Activated gamma-delta T cell treated with Interleukin-2 at 50 U/mL for 16 hours (primary cell): Measurements from ENCODE around the gene RHBDD1.
A peak's percentile ranks its signal among the peaks of the same experiment; 100 is the strongest.

Experiments used
- DNase-seq: peaks from one replicate; pipeline ENCODE4 v3.0.0-alpha.2; 2020

Gene RHBDD1, protein sequence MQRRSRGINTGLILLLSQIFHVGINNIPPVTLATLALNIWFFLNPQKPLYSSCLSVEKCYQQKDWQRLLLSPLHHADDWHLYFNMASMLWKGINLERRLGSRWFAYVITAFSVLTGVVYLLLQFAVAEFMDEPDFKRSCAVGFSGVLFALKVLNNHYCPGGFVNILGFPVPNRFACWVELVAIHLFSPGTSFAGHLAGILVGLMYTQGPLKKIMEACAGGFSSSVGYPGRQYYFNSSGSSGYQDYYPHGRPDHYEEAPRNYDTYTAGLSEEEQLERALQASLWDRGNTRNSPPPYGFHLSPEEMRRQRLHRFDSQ

DNA sequence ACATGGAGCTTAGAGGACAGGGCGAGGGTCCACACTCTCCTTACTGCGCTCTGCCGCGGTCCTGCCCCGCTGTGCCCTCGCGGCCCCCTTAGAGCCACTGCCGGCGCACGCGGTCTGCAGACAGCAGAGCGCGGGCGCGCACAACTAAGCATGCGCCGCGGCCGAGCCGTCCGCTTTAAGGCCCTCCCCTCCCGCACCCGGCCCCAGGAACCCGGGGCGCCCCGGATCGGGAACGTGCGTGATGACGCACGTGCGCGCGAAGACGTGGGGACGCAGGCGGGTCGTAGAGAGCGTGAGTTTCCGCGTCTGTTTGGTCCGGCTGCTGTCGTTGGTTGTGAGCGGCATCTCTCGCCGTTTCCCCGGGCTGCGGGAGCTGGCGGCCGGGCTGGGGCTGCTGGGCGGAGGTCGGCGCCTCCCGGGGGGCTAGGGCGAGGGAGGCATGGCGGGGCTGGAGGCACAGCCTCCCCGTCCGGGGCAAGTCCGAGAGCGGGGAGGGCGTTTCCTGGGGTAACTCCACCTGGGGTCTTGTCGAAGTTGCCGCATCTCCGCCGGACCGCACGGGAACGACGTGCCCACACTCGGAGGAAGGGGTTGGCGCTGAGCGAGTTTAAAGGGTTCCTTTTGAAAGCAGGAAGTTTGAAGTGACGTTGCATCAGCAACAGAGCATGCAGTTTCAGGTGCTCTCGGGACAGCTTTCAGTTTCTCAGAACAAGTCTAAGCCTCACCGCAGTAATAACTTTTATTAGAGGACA lies at the start of gene RHBDD1:
Gene RHBDD1, plus strand, starts transcription at position 259 of the 752 bp plus-strand sequence. CDS start 28,640 bp downstream, outside the sequence.
- peak; percentile 92 for DNase-seq

GRCh38 chr2:226788064-226788463 lies 47.8 kb upstream of the RHBDD1 start:
- no peak for DNase-seq

DNA sequence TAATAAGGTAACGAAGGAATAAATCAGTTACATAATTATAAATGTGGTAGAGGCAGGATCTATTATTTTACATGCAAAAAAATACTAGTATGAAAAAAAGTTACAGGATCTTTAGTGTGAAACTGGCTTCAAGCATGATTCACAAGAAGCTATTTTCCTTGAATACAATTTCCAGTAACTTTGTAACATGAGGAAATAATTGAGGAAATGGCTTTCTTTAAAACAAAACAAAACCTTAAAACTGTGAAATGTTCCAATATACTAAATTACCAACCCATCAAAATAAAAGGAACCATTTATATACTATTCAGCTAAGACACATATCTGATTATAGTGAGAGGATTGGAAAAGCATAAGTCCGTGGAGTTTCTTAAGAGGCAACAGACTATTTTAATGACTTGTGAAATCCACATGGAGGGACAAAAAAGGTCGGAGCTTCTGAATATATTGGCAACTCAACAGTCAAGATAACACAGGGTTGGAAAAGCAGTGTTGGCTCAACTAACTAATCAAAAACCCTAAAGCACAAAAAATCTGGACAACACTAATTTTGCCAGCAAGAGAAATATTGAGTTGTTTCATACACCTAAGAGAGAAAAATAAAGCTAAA lies 46.9 kb upstream of the RHBDD1 start:
- no peak for DNase-seq

- no peak for DNase-seq
Observed at GRCh38 chr2:226790011-226790410, 45.8 kb upstream of the RHBDD1 start.

- DNase-seq = no peak
Observed at GRCh38 chr2:226790431-226790830, 45.4 kb upstream of the RHBDD1 start.

DNA sequence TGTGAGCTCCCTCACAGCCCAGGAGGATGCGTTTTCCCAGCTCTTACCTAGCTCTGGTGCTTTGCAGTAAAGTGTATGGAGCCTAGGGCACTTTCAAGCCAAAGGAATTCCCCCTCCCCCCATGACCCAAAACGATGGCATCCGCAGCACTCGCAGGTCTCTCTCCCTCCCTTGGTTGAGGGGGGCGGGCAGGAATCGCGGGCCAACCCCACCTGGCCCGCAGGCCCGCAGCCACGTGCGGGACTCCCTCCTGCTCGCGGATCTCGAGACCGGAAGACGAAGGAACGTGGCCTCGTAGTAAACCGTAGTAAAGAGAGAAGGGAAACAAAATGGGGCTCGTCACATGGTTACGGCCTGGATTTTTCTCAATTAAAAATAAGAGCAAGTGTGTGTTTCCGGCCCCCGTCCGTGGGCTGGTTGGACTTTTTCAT lies 44.8 kb upstream of the RHBDD1 start:
- DNase-seq = no peak

GRCh38 chr2:226791487-226792081 lies 44.3 kb upstream of the RHBDD1 start:
- peak; percentile 88 for DNase-seq

- no peak for DNase-seq
Observed at GRCh38 chr2:226792155-226792881, 43.5 kb upstream of the RHBDD1 start.

DNA sequence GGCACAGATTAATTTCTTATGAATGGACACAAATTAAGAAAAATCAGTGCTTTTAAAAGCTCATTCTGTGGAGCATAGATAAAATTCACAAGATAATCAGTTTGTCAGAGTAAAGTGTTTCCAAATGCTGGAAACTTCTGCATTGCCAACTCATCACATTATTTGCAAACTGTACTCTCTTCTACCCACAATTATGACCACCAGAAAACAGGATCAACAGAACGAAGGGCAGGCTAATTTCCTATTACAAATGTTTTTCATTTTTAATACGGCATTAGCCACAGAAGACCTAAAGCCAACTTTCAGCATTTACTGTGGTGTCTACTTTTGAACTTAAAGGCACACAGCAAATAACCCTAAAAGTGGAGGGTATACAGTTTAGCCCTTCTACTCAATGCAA lies 42.2 kb upstream of the RHBDD1 start:
- no peak for DNase-seq

DNA sequence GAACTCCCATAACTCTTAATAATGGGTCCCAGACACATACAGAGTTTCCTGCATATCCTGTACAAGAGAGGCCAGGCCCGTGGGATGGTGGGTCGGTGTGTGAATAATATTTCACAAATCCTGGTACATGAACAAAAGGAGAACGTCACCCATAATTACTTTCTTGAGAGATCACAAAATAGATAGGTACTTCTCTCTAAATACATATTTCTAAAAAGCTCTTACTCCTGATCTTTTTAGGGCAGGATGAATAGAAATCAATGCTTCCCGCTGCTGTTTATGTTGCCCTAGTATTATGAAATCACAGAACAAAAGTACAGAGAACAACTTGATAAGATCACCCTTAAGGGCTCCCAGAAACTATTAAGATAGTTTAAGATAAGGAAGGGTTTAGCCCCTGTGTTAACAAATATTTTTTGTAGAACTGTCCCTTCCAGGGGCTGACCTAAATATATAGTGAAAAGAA lies 41.6 kb upstream of the RHBDD1 start:
- DNase-seq = no peak

- no peak for DNase-seq
Observed at GRCh38 chr2:226794751-226795171, 41.1 kb upstream of the RHBDD1 start.

GRCh38 chr2:226795281-226796011 lies 40.4 kb upstream of the RHBDD1 start:
- DNase-seq = no peak

DNA sequence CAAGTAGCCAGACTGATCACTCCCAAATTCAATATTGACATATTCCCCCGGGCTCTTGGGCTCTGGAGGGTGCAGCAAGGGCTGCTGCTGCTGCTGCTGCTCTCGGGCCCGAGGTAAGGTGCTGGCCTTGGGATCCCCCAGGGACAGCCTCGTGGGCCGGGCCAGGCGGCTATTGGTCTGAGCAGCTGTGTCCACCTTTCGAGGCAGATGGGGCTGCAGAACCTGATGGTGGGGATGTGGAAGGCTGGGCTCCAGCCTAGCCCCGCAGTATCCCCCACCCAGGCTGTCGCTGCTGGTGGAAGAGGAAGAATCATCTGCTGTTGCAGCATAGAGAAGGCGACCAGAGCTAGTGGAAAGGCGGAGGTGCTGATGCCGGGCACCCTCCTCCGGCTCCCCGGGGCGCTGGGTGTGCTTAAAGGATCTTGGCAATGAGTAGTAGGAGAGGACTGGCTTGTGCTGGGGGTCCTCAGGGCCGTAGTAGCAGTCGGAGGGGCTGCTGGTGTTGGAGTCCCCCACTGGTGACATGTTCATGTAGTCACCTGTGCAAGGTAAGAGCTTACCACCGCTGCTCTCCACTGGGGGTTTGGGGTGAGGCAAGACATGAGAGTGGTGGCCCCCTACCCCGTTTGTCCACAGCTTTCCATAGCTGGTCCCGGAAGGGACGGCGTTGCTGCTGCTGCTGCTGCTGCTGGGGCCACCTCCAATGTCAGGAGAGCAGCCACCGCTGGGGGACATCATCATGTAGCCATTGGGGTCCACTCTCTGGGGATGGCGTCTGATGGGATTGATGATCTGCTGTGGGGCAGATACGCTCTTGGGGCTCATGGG lies 39.6 kb upstream of the RHBDD1 start:
- no peak for DNase-seq

- DNase-seq = no peak
Observed at GRCh38 chr2:226796840-226797288, 39.0 kb upstream of the RHBDD1 start.

DNA sequence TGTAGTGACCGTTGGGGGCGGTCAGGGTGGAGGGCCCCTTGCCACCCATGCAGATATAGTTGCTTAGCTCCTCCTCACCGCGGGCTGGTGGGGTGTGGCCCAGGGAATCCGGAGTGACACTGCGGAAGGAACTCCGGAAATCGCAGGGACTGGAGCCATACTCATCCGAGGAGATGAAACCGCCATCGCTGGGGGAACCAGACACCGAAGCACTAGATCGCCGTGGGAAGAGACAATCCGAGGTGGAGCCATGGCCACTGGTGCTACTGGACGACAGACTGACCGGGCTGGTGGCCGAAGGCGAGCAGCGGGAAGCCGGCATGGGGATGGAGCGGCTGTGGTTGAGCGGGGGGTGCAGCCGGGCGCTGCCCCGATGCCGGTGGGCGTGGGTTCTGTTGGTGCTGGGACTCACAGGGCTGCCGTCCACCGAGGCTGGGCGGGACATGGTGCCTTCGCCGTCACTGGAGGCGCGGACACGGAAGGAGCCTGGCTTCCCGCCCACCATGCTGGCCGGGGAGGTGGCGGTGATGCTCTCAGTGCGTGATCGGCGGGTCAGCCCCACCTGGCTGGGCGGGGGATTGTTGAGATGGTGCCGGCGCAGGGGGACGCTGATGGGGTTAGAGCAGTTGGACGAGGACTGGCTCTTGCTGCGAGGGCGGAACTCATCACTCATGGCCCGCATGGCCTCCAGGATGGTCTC lies 38.4 kb upstream of the RHBDD1 start:
- DNase-seq = no peak

- DNase-seq = no peak
Observed at GRCh38 chr2:226797989-226798421, 37.8 kb upstream of the RHBDD1 start.

DNA sequence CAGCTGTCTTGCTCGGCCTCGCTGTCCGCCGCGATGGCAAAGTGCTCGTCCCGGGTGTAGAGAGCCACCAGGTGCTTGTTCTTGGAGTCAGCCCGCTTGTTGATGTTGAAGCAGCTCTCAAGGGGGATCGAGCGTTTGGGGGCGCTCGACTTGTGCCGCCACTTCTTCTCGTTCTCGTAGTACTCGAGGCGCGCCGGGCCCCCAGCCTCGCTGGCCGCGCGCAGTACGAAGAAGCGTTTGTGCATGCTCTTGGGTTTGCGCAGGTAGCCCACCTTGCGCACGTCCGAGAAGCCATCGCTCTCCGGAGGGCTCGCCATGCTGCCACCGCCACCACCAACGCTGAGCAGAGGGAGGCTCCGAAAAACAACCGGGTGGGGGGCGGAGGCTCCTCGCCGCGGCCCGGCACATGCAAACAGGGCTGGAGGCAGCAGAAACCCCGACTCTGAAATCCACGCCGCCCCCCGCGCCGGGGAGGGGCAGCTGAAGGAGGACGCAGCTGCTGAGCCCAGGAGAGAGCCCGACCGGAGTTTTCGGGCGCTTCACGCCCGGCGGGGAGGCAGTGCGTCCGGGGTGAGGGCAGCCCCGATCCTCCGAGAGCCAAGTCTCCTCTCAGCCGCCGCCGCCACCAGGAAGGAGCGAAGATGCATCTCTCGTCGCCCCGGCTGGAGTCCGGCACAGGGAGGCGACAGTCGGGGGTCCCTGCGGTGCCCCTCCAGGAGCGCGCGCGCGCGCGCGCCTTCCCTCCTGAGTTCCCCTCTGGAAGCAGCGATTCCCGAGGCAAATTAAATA lies 37.2 kb upstream of the RHBDD1 start:
- DNase-seq = peak; percentile 45

GRCh38 chr2:226799211-226799975 lies 36.5 kb upstream of the RHBDD1 start, which contains the start of gene IRS1:
Gene IRS1, minus strand, starts transcription at chr2:226799820. Its CDS starts 1,082 bp downstream, at chr2:226798738.
- DNase-seq = peak; percentile 49
